ENCODE data around the gene AFF1.

DNA sequence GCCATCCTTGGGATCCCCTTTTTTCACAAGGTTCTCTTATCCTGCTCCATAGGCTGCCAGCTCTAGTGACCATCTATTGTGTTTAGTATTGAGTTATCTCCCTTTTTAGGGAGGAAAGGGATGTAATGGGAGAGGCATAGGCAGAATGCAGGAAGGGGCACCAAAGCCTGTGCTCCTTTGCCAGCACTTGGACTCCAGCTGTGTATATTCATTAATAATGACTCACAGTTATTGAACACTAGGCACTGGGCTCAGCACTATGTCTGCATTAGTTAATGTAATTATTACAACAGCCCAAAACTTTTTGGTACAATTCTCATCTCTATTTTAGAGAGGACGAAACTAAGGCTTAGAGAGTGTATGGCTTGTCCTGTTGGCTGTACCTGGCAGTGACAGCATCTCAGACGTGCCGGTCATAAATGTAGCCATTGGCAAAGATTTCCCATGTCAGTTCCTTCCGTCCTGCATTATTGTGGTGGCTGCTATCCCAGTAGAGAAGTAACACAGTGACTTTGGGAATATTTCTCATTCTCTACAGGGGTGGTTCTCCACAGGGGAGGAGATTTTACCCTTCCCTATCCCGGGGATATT, 90.3 kb downstream of the AFF1 start:
- TF ChIP-seq, protein P1, sequence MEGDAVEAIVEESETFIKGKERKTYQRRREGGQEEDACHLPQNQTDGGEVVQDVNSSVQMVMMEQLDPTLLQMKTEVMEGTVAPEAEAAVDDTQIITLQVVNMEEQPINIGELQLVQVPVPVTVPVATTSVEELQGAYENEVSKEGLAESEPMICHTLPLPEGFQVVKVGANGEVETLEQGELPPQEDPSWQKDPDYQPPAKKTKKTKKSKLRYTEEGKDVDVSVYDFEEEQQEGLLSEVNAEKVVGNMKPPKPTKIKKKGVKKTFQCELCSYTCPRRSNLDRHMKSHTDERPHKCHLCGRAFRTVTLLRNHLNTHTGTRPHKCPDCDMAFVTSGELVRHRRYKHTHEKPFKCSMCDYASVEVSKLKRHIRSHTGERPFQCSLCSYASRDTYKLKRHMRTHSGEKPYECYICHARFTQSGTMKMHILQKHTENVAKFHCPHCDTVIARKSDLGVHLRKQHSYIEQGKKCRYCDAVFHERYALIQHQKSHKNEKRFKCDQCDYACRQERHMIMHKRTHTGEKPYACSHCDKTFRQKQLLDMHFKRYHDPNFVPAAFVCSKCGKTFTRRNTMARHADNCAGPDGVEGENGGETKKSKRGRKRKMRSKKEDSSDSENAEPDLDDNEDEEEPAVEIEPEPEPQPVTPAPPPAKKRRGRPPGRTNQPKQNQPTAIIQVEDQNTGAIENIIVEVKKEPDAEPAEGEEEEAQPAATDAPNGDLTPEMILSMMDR (IDR thresholded peaks at IDR 0.05; ENCODE audit: poor library complexity) = no peak
- TF ChIP-seq EZH2 (IDR thresholded peaks at IDR 0.05; ENCODE audit: borderline replicate concordance) = no peak
- TF ChIP-seq EZH2phosphoT487 (IDR thresholded peaks at IDR 0.05; ENCODE audit: low read depth, severe bottlenecking, unreplicated experiment) = no peak
